ENCODE results near the gene DGKI. TPM values are rescaled to one million over a fixed set of nuclear protein-coding genes. Genes with fewer than 3 reads are reported as not detected.

Gene DGKI
- total RNA-seq, 1 experiment from 2014 or later, result not detected

GRCh38 chr7:137574812-137575211 lies 272.0 kb downstream of the DGKI start:
- no peak for DNase-seq
- H2AFZ ChIP-seq (ENCODE audit: low read length), result no peak overlapping the region
- no peak overlapping the region for H3K9ac ChIP-seq (ENCODE audit: low read length)
- no peaks in the 10 kb centered on the region for H3K36me3 ChIP-seq (ENCODE audit: insufficient read depth, low read length)
- no peak overlapping the region for H3K27ac ChIP-seq (ENCODE audit: low read length)
- no peaks in the 10 kb centered on the region for H3K9me3 ChIP-seq (ENCODE audit: low read length)
- H4K20me1 ChIP-seq (ENCODE audit: insufficient read depth, low read depth, low read length), result no peaks in the 10 kb centered on the region
- no peak overlapping the region for H3K4me3 ChIP-seq (ENCODE audit: low read length)
- H3K4me2 ChIP-seq (ENCODE audit: low read depth, low read length, poor library complexity, severe bottlenecking), result no peak overlapping the region
- no peaks in the 10 kb centered on the region for H3K79me2 ChIP-seq (ENCODE audit: low read length)
- no peaks in the 10 kb centered on the region for H3K9me2 ChIP-seq (replicated peaks; ENCODE audit: insufficient read depth, low read length)
- no peaks in the 10 kb centered on the region for H3K4me1 ChIP-seq (ENCODE audit: low read length)
- no peaks in the 10 kb centered on the region for H3K27me3 ChIP-seq (ENCODE audit: low read length)

GRCh38 chr7:137572056-137572784 lies 274.6 kb downstream of the DGKI start:
- H2AFZ ChIP-seq (ENCODE audit: low read length), result no peak overlapping the region
- H3K27me3 ChIP-seq (ENCODE audit: low read length), result no peaks in the 10 kb centered on the region
- no peaks in the 10 kb centered on the region for H3K9me3 ChIP-seq (ENCODE audit: low read length)
- H3K79me2 ChIP-seq (ENCODE audit: low read length), result no peaks in the 10 kb centered on the region
- H3K9ac ChIP-seq (ENCODE audit: low read length), result no peak overlapping the region
- no peak overlapping the region for H3K4me3 ChIP-seq (ENCODE audit: low read length)
- no peaks in the 10 kb centered on the region for H4K20me1 ChIP-seq (ENCODE audit: insufficient read depth, low read depth, low read length)
- H3K36me3 ChIP-seq (ENCODE audit: insufficient read depth, low read length), result no peaks in the 10 kb centered on the region
- DNase-seq, result no peak
- H3K27ac ChIP-seq (ENCODE audit: low read length), result no peak overlapping the region
- no peak overlapping the region for H3K4me2 ChIP-seq (ENCODE audit: low read depth, low read length, poor library complexity, severe bottlenecking)
- H3K4me1 ChIP-seq (ENCODE audit: low read length), result no peaks in the 10 kb centered on the region
- H3K9me2 ChIP-seq (replicated peaks; ENCODE audit: insufficient read depth, low read length), result no peaks in the 10 kb centered on the region

- Histone ChIP-seq H3K9me2 (replicated peaks; ENCODE audit: insufficient read depth, low read length) (no peaks in the 10 kb centered on the region), H3K79me2 (ENCODE audit: low read length) (no peaks in the 10 kb centered on the region), H3K9me3 (ENCODE audit: low read length) (no peaks in the 10 kb centered on the region), H4K20me1 (ENCODE audit: insufficient read depth, low read depth, low read length) (no peaks in the 10 kb centered on the region), H3K4me3 (ENCODE audit: low read length) (no peak overlapping the region), H3K27me3 (ENCODE audit: low read length) (no peaks in the 10 kb centered on the region), H3K36me3 (ENCODE audit: insufficient read depth, low read length) (no peaks in the 10 kb centered on the region), H3K27ac (ENCODE audit: low read length) (no peak overlapping the region), H3K4me1 (ENCODE audit: low read length) (no peaks in the 10 kb centered on the region), H3K9ac (ENCODE audit: low read length) (no peak overlapping the region), H2AFZ (ENCODE audit: low read length) (no peak overlapping the region), H3K4me2 (ENCODE audit: low read depth, low read length, poor library complexity, severe bottlenecking) (no peak overlapping the region)
- no peak for DNase-seq
These were observed 282.1 kb downstream of the DGKI start for GRCh38 chr7:137564677-137565076.

DNA sequence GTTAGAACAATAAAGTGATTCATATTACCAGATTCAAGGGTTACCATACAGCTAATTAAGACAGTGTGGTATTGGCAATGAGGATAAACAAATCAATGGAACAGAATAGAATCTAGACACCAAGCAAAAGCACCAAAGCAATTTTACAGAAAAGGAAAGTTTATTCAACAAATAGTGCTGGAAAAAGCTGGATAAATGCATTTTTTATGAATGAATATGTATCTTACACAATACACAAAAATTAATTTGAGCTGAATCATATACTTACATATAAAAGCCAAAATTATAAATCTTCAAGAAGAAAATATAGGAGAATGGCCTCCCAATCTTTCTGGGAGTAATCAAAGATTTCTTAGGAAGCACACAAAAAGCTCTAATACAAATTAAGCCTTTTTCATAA lies 282.8 kb downstream of the DGKI start:
- no peaks in the 10 kb centered on the region for H3K79me2 ChIP-seq (ENCODE audit: low read length)
- no peak overlapping the region for H3K4me3 ChIP-seq (ENCODE audit: low read length)
- DNase-seq, result no peak
- no peaks in the 10 kb centered on the region for H3K36me3 ChIP-seq (ENCODE audit: insufficient read depth, low read length)
- H3K9me3 ChIP-seq (ENCODE audit: low read length), result no peaks in the 10 kb centered on the region
- no peaks in the 10 kb centered on the region for H4K20me1 ChIP-seq (ENCODE audit: insufficient read depth, low read depth, low read length)
- H2AFZ ChIP-seq (ENCODE audit: low read length), result no peak overlapping the region
- no peaks in the 10 kb centered on the region for H3K4me1 ChIP-seq (ENCODE audit: low read length)
- no peaks in the 10 kb centered on the region for H3K27me3 ChIP-seq (ENCODE audit: low read length)
- H3K9ac ChIP-seq (ENCODE audit: low read length), result no peak overlapping the region
- H3K27ac ChIP-seq (ENCODE audit: low read length), result no peak overlapping the region
- H3K9me2 ChIP-seq (replicated peaks; ENCODE audit: insufficient read depth, low read length), result no peaks in the 10 kb centered on the region
- no peak overlapping the region for H3K4me2 ChIP-seq (ENCODE audit: low read depth, low read length, poor library complexity, severe bottlenecking)

DNA sequence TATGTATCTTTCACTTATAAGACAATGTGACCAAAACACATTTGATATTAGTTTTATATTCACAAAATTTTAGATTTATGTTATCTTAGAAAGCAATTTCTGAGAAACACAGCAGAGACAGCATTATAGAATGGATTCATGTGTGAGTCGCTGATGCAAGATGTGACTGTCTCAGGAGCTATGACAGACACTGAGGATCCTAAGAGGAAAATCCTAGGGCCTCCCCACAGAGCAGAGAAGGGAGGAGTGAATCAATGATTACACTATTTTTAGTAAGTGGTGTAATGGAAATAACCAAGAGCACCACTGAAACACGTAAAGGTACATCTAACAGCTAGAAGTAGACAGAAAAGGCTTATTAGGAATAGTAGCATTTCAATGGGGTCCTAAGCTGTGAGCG lies 299.3 kb downstream of the DGKI start:
- H3K27ac ChIP-seq (ENCODE audit: low read length), result no peak overlapping the region
- H3K4me1 ChIP-seq (ENCODE audit: low read length), result no peaks in the 10 kb centered on the region
- no peak for DNase-seq
- H3K4me3 ChIP-seq (ENCODE audit: low read length), result no peak overlapping the region
- no peaks in the 10 kb centered on the region for H4K20me1 ChIP-seq (ENCODE audit: insufficient read depth, low read depth, low read length)
- no peak overlapping the region for H2AFZ ChIP-seq (ENCODE audit: low read length)
- no peaks in the 10 kb centered on the region for H3K79me2 ChIP-seq (ENCODE audit: low read length)
- H3K9ac ChIP-seq (ENCODE audit: low read length), result no peak overlapping the region
- H3K9me2 ChIP-seq (replicated peaks; ENCODE audit: insufficient read depth, low read length), result no peaks in the 10 kb centered on the region
- no peak overlapping the region for H3K4me2 ChIP-seq (ENCODE audit: low read depth, low read length, poor library complexity, severe bottlenecking)
- H3K9me3 ChIP-seq (ENCODE audit: low read length), result no peaks in the 10 kb centered on the region
- no peaks in the 10 kb centered on the region for H3K36me3 ChIP-seq (ENCODE audit: insufficient read depth, low read length)
- no peaks in the 10 kb centered on the region for H3K27me3 ChIP-seq (ENCODE audit: low read length)

- no peak overlapping the region for H3K4me3 ChIP-seq (ENCODE audit: low read length)
- no peaks in the 10 kb centered on the region for H4K20me1 ChIP-seq (ENCODE audit: insufficient read depth, low read depth, low read length)
- no peaks in the 10 kb centered on the region for H3K36me3 ChIP-seq (ENCODE audit: insufficient read depth, low read length)
- H2AFZ ChIP-seq (ENCODE audit: low read length), result no peak overlapping the region
- no peaks in the 10 kb centered on the region for H3K9me2 ChIP-seq (replicated peaks; ENCODE audit: insufficient read depth, low read length)
- no peaks in the 10 kb centered on the region for H3K9me3 ChIP-seq (ENCODE audit: low read length)
- no peak for DNase-seq
- H3K27ac ChIP-seq (ENCODE audit: low read length), result no peak overlapping the region
- no peaks in the 10 kb centered on the region for H3K27me3 ChIP-seq (ENCODE audit: low read length)
- H3K9ac ChIP-seq (ENCODE audit: low read length), result no peak overlapping the region
- no peaks in the 10 kb centered on the region for H3K79me2 ChIP-seq (ENCODE audit: low read length)
- no peak overlapping the region for H3K4me2 ChIP-seq (ENCODE audit: low read depth, low read length, poor library complexity, severe bottlenecking)
- H3K4me1 ChIP-seq (ENCODE audit: low read length), result no peaks in the 10 kb centered on the region
These were observed 300.1 kb downstream of the DGKI start for GRCh38 chr7:137546671-137547070.

GRCh38 chr7:137546009-137546408 lies 300.8 kb downstream of the DGKI start:
- Histone ChIP-seq H3K9me3 (ENCODE audit: low read length) (no peaks in the 10 kb centered on the region), H3K79me2 (ENCODE audit: low read length) (no peaks in the 10 kb centered on the region), H3K27ac (ENCODE audit: low read length) (no peak overlapping the region), H3K9me2 (replicated peaks; ENCODE audit: insufficient read depth, low read length) (no peaks in the 10 kb centered on the region), H4K20me1 (ENCODE audit: insufficient read depth, low read depth, low read length) (no peaks in the 10 kb centered on the region), H2AFZ (ENCODE audit: low read length) (no peak overlapping the region), H3K9ac (ENCODE audit: low read length) (no peak overlapping the region), H3K4me3 (ENCODE audit: low read length) (no peak overlapping the region), H3K27me3 (ENCODE audit: low read length) (no peaks in the 10 kb centered on the region), H3K4me1 (ENCODE audit: low read length) (no peaks in the 10 kb centered on the region), H3K4me2 (ENCODE audit: low read depth, low read length, poor library complexity, severe bottlenecking) (no peak overlapping the region), H3K36me3 (ENCODE audit: insufficient read depth, low read length) (no peaks in the 10 kb centered on the region)
- no peak for DNase-seq

GRCh38 chr7:137545059-137545716 lies 301.6 kb downstream of the DGKI start:
- Histone ChIP-seq H3K4me2 (ENCODE audit: low read depth, low read length, poor library complexity, severe bottlenecking) (no peak overlapping the region), H3K36me3 (ENCODE audit: insufficient read depth, low read length) (no peaks in the 10 kb centered on the region), H3K9me2 (replicated peaks; ENCODE audit: insufficient read depth, low read length) (no peaks in the 10 kb centered on the region), H2AFZ (ENCODE audit: low read length) (no peak overlapping the region), H3K27ac (ENCODE audit: low read length) (no peak overlapping the region), H4K20me1 (ENCODE audit: insufficient read depth, low read depth, low read length) (no peaks in the 10 kb centered on the region), H3K9me3 (ENCODE audit: low read length) (no peaks in the 10 kb centered on the region), H3K9ac (ENCODE audit: low read length) (no peak overlapping the region), H3K27me3 (ENCODE audit: low read length) (no peaks in the 10 kb centered on the region), H3K4me1 (ENCODE audit: low read length) (no peaks in the 10 kb centered on the region), H3K4me3 (ENCODE audit: low read length) (no peak overlapping the region), H3K79me2 (ENCODE audit: low read length) (no peaks in the 10 kb centered on the region)
- no peak for DNase-seq

Measured in Karpas-422 (cell line).